GM23338 (cell line): Measurements from ENCODE around the gene SLC7A5.

ENCODE experiments used
- EZH2 ChIP-seq: fragments of 200-600 bp; sonication (generic); IDR thresholded peaks from one replicate; pipeline ENCODE4 v1.8.0; 2017; ENCODE audit warnings: antibody characterized with exemption, mild to moderate bottlenecking, low read depth; ENCODE audit not compliant: unreplicated experiment
- POLR2AphosphoS5 ChIP-seq: IDR thresholded peaks from 2 replicates; pipeline ENCODE4 v1.6.1; 2016; ENCODE audit warnings: antibody characterized with exemption, low read depth
- TF ChIP-seq, protein P1 (sequence below), 2 experiments: fragments of 200-600 bp in 1 of 2; sonication (generic) in 1 of 2; conservative IDR thresholded peaks; 2 replicates each; pipeline versions ENCODE4 v1.5.1 to v1.6.1; 2016 to 2017; ENCODE audit warnings: antibody characterized with exemption in 2 of 2, low read depth in 2 of 2, mild to moderate bottlenecking in 2 of 2, moderate library complexity in 1 of 2
- TF ChIP-seq, protein P2 (sequence below): IDR thresholded peaks from 2 replicates; pipeline ENCODE4 v1.6.1; 2016; ENCODE audit warnings: antibody characterized with exemption

DNA sequence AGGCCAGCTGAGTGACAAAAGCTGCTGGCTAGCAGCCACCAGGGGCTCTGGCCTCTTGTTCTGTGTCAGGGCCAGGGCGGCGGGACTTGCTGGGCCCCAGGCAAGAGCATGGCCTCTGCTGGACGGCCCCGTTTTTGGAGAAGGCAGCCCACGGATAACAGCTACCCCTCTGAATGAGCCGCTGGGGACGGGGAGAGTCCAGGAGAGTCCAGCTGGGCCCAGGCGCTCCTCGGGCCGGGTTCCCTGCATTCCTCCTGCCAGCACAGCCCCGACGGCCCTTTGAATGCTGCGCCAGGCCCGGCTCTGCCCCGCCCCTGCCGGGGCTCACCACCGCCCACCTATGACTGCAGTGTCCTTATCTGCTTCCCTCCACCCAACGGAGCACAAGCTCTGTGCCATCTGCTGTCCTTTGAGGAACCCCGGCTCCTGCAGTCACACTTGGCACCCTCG lies 33.4 kb downstream of the SLC7A5 start:
- TF ChIP-seq, protein P1, sequence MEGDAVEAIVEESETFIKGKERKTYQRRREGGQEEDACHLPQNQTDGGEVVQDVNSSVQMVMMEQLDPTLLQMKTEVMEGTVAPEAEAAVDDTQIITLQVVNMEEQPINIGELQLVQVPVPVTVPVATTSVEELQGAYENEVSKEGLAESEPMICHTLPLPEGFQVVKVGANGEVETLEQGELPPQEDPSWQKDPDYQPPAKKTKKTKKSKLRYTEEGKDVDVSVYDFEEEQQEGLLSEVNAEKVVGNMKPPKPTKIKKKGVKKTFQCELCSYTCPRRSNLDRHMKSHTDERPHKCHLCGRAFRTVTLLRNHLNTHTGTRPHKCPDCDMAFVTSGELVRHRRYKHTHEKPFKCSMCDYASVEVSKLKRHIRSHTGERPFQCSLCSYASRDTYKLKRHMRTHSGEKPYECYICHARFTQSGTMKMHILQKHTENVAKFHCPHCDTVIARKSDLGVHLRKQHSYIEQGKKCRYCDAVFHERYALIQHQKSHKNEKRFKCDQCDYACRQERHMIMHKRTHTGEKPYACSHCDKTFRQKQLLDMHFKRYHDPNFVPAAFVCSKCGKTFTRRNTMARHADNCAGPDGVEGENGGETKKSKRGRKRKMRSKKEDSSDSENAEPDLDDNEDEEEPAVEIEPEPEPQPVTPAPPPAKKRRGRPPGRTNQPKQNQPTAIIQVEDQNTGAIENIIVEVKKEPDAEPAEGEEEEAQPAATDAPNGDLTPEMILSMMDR (conservative IDR thresholded peaks at IDR 0.05; ENCODE audit: low read depth in 2 of 2): no peak
- no peak for TF ChIP-seq POLR2AphosphoS5
- TF ChIP-seq, protein P2, sequence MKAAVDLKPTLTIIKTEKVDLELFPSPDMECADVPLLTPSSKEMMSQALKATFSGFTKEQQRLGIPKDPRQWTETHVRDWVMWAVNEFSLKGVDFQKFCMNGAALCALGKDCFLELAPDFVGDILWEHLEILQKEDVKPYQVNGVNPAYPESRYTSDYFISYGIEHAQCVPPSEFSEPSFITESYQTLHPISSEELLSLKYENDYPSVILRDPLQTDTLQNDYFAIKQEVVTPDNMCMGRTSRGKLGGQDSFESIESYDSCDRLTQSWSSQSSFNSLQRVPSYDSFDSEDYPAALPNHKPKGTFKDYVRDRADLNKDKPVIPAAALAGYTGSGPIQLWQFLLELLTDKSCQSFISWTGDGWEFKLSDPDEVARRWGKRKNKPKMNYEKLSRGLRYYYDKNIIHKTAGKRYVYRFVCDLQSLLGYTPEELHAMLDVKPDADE: no peak
- no peak for TF ChIP-seq EZH2
